ENCODE data around the gene KIF12. TPM values are rescaled to one million over a fixed set of nuclear protein-coding genes. Genes with fewer than 3 reads are reported as not detected.
"Not testable (repeated sequence)": the region's sequence is repeated elsewhere in the genome, so short reads cannot be mapped to it uniquely, and the experiment has no call there.

KIF12 gene
- polyA plus RNA-seq, 6 donors from 2014 or later: not detected

- H3K27me3 Mint-ChIP-seq: no peaks in the 10 kb centered on the region
- H3K4me1 Mint-ChIP-seq: no peaks in the 10 kb centered on the region
- no peak overlapping the region for H3K4me3 Mint-ChIP-seq
- ATAC-seq (ENCODE audit: low read depth in 2 of 2) (no peak), DNase-seq (no peak)
- H3K27ac Mint-ChIP-seq: no peak overlapping the region
- no peaks in the 10 kb centered on the region for H3K9me3 Mint-ChIP-seq
- H3K36me3 Mint-ChIP-seq: peaks cover 8 to 11% of the 10 kb centered on the region in 2 donors
Measured at GRCh38 chr9:114047717-114048116, 51.4 kb downstream of the KIF12 start.

GRCh38 chr9:114046875-114047274 is 52.2 kb downstream of the KIF12 start:
- Mint-ChIP-seq H3K4me3 (no peak overlapping the region), H3K27ac (no peak overlapping the region), H3K27me3 (no peaks in the 10 kb centered on the region), H3K9me3 (no peaks in the 10 kb centered on the region), H3K4me1 (no peaks in the 10 kb centered on the region), H3K36me3 (peaks cover 8 to 11% of the 10 kb centered on the region in 2 donors)
- ATAC-seq (ENCODE audit: low read depth in 2 of 2): no peak
- no peak for DNase-seq

- H3K4me1 Mint-ChIP-seq: no peaks in the 10 kb centered on the region
- peaks cover 0 to 2% (median 0%) of the 10 kb centered on the region in 7 donors for H3K9me3 Mint-ChIP-seq
- H3K4me3 Mint-ChIP-seq: no peak overlapping the region
- ATAC-seq (ENCODE audit: low read depth in 2 of 2) (no peak), DNase-seq (no peak)
- H3K36me3 Mint-ChIP-seq: peaks cover 8 to 11% of the 10 kb centered on the region in 2 donors
- no peak overlapping the region for H3K27ac Mint-ChIP-seq
- H3K27me3 Mint-ChIP-seq: no peaks in the 10 kb centered on the region
Measured at GRCh38 chr9:114046237-114046755, 52.8 kb downstream of the KIF12 start.

DNA sequence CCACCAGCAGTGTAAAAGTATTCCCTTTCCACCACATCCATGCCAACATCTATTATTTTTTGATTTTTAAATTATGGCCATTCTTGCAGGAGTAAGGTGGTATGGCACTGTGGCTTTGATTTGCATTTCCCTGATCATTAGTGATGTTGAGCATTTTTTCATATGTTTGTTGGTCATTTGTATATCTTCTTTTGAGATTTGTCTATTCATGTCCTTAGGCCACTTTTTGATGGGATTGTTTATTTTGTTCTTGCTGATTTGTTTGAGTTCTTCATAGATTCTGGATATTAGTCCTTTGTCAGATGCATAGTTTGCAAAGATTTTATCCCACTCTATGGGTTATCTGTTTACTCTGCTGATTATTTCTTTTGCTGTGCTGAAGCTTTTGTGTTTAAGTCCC is 55.4 kb downstream of the KIF12 start:
- not testable (repeated sequence) for H3K27me3 Mint-ChIP-seq; H3K9me3 Mint-ChIP-seq; H3K4me3 Mint-ChIP-seq; DNase-seq; H3K4me1 Mint-ChIP-seq; H3K27ac Mint-ChIP-seq; ATAC-seq (ENCODE audit: low read depth in 2 of 2); H3K36me3 Mint-ChIP-seq

Other genes starting within 250 kb of the KIF12 start
- gene ZNF618, start 223.0 kb downstream of the KIF12 start, polyA plus RNA-seq (ENCODE audit: low read depth in 6 of 6): 1 to 10 TPM in 5 of 6 donors, under 1 TPM in 1; 1.00 to 3.2 (median 2.2) TPM
- not detected for gene AMBP, start 21.0 kb downstream of the KIF12 start, polyA plus RNA-seq (ENCODE audit: low read depth in 6 of 6)
- under 1 TPM in 1 of 6 donors, not detected in 5; 0.04 TPM for gene COL27A1, start 56.2 kb upstream of the KIF12 start, polyA plus RNA-seq (ENCODE audit: low read depth in 6 of 6)
- not detected for gene ORM1, start 223.8 kb upstream of the KIF12 start, polyA plus RNA-seq (ENCODE audit: low read depth in 6 of 6)
- not detected for gene ORM2, start 230.6 kb upstream of the KIF12 start, polyA plus RNA-seq (ENCODE audit: low read depth in 6 of 6)